HEK293 (cell line): ENCODE measurements around the gene DDR2.

Experiments used
- CTCF ChIA-PET: fragments of 350-600 bp; formaldehyde crosslinking; extraction: SDS; loops from one replicate; lab custom pipeline; 2021; ENCODE audit warnings: antibody characterized with exemption; lab: Yijun Ruan, JAX
- POLR2A ChIA-PET: fragments of 300-600 bp; formaldehyde crosslinking; extraction: SDS; loops from one replicate; lab custom pipeline; 2020; ENCODE audit warnings: antibody characterized with exemption, inconsistent platforms; lab: Yijun Ruan, JAX
- H3K27ac ChIP-seq: fragments of 200-500 bp; sonication (Bioruptor generic); 2 replicates; pipeline ENCODE4 v1.5.1; 2014; ENCODE audit warnings: low read depth, low read length, control low read depth, inconsistent platforms; ENCODE audit errors: extremely low read depth
- H3K36me3 ChIP-seq, 2 experiments: fragments of 200-500 bp in 1 of 2; sonication (Bioruptor generic) in 1 of 2; 1 replicate in 1 of 2; 2 replicates in 1 of 2; pipeline ENCODE4 v1.5.1; 2014 to 2017; ENCODE audit warnings: inconsistent platforms in 2 of 2, low read length in 2 of 2; ENCODE audit not compliant: control insufficient read depth in 2 of 2, insufficient read depth in 1 of 2
- H3K4me1 ChIP-seq: fragments of 200-500 bp; sonication (Bioruptor generic); 2 replicates; pipeline ENCODE4 v1.5.1; 2014; ENCODE audit warnings: mild to moderate bottlenecking, low read length, inconsistent platforms; ENCODE audit not compliant: control insufficient read depth, insufficient read depth
- H3K4me3 ChIP-seq: 2 replicates; pipeline ENCODE4 v1.5.1; 2011; ENCODE audit warnings: low read depth, mild to moderate bottlenecking, control low read depth, low read length, moderate library complexity
- H3K9me3 ChIP-seq: fragments of 200-500 bp; sonication (Bioruptor generic); 2 replicates; pipeline ENCODE4 v1.5.1; 2014; ENCODE audit warnings: low read depth, low read length, inconsistent platforms; ENCODE audit not compliant: control insufficient read depth, insufficient read depth
- BCL11B ChIP-seq: fragments of 450-650 bp; formaldehyde crosslinking; IDR thresholded peaks from 2 replicates; pipeline ENCODE4 v1.5.1; 2016; ENCODE audit warnings: low read depth, missing biosample characterization, missing genetic modification characterization
- IKZF3 ChIP-seq: fragments of 450-650 bp; IDR thresholded peaks from 2 replicates; pipeline ENCODE4 v1.5.0; 2018; ENCODE audit warnings: missing biosample characterization, mild to moderate bottlenecking, missing genetic modification characterization, moderate library complexity
- MZF1 ChIP-seq: fragments of 450-650 bp; formaldehyde crosslinking; IDR thresholded peaks from 2 replicates; pipeline ENCODE4 v1.5.1; 2017; ENCODE audit warnings: missing biosample characterization, missing genetic modification characterization, borderline replicate concordance
- SALL2 ChIP-seq: fragments of 450-650 bp; formaldehyde crosslinking; IDR thresholded peaks from 2 replicates; pipeline ENCODE4 v1.5.0; 2017; ENCODE audit warnings: missing biosample characterization, mild to moderate bottlenecking, missing genetic modification characterization, borderline replicate concordance
- SP3 ChIP-seq: fragments of 450-650 bp; formaldehyde crosslinking; IDR thresholded peaks from 2 replicates; pipeline ENCODE4 v1.5.1; 2016; ENCODE audit warnings: missing biosample characterization, missing genetic modification characterization
- SP7 ChIP-seq: fragments of 450-650 bp; formaldehyde crosslinking; IDR thresholded peaks from 2 replicates; pipeline ENCODE4 v1.5.1; 2016; ENCODE audit warnings: missing biosample characterization, missing genetic modification characterization
- ZBTB1 ChIP-seq: fragments of 450-650 bp; formaldehyde crosslinking; IDR thresholded peaks from 2 replicates; pipeline ENCODE4 v1.5.1; 2016; ENCODE audit warnings: missing biosample characterization, missing genetic modification characterization
- ZBTB10 ChIP-seq: fragments of 450-650 bp; formaldehyde crosslinking; IDR thresholded peaks from 2 replicates; pipeline ENCODE4 v1.5.1; 2016; ENCODE audit warnings: missing biosample characterization, missing genetic modification characterization
- ZBTB6 ChIP-seq: fragments of 450-650 bp; formaldehyde crosslinking; IDR thresholded peaks from 2 replicates; pipeline ENCODE4 v1.5.1; 2017; ENCODE audit warnings: missing biosample characterization, missing genetic modification characterization
- ZIC2 ChIP-seq: fragments of 450-650 bp; formaldehyde crosslinking; IDR thresholded peaks from 2 replicates; pipeline ENCODE4 v1.5.1; 2016; ENCODE audit warnings: missing biosample characterization, missing genetic modification characterization
- ZNF148 ChIP-seq: fragments of 450-650 bp; formaldehyde crosslinking; IDR thresholded peaks from 2 replicates; pipeline ENCODE4 v1.5.0; 2017; ENCODE audit warnings: missing biosample characterization, missing genetic modification characterization, borderline replicate concordance
- ZNF214 ChIP-seq: fragments of 450-650 bp; formaldehyde crosslinking; IDR thresholded peaks from 2 replicates; pipeline ENCODE4 v1.5.1; 2017; ENCODE audit warnings: missing biosample characterization, mild to moderate bottlenecking, missing genetic modification characterization, borderline replicate concordance
- ZNF239 ChIP-seq: fragments of 450-650 bp; formaldehyde crosslinking; IDR thresholded peaks from 2 replicates; pipeline ENCODE4 v1.5.1; 2016; ENCODE audit warnings: missing biosample characterization, missing genetic modification characterization
- ZNF24 ChIP-seq: fragments of 450-650 bp; formaldehyde crosslinking; IDR thresholded peaks from 2 replicates; pipeline ENCODE4 v1.5.1; 2016; ENCODE audit warnings: missing biosample characterization, missing genetic modification characterization
- ZNF423 ChIP-seq: fragments of 450-650 bp; formaldehyde crosslinking; IDR thresholded peaks from 2 replicates; pipeline ENCODE4 v1.5.1; 2016; ENCODE audit warnings: missing biosample characterization, missing genetic modification characterization
- ZNF560 ChIP-seq: fragments of 450-650 bp; formaldehyde crosslinking; IDR thresholded peaks from 2 replicates; pipeline ENCODE4 v1.5.1; 2017; ENCODE audit warnings: missing biosample characterization, missing genetic modification characterization, borderline replicate concordance
- ZNF624 ChIP-seq: fragments of 450-650 bp; formaldehyde crosslinking; IDR thresholded peaks from 2 replicates; pipeline ENCODE4 v1.5.1; 2017; ENCODE audit warnings: missing biosample characterization, missing genetic modification characterization
- ZNF777 ChIP-seq: fragments of 450-650 bp; formaldehyde crosslinking; IDR thresholded peaks from 2 replicates; pipeline ENCODE4 v1.5.1; 2017; ENCODE audit warnings: missing biosample characterization, missing genetic modification characterization, borderline replicate concordance
- ZNF837 ChIP-seq: fragments of 450-650 bp; formaldehyde crosslinking; IDR thresholded peaks from 2 replicates; pipeline ENCODE4 v1.5.1; 2016; ENCODE audit warnings: missing biosample characterization, missing genetic modification characterization
- ZXDB ChIP-seq: fragments of 450-650 bp; formaldehyde crosslinking; IDR thresholded peaks from 2 replicates; pipeline ENCODE4 v1.5.1; 2016; ENCODE audit warnings: missing biosample characterization, missing genetic modification characterization

Gene DDR2

GRCh38 chr1:162706003-162706402, 73.7 kb downstream of the DDR2 start (continued):
- no peak for TF ChIP-seq ZNF777 (tag by site-specific recombination)
- no peak for TF ChIP-seq ZNF214 (tag by site-specific recombination)
- no peak for TF ChIP-seq SP3 (tag by site-specific recombination)
- no peak for TF ChIP-seq MZF1 (tag by site-specific recombination)
- TF ChIP-seq ZNF148 (tag by site-specific recombination) = no peak
- TF ChIP-seq ZBTB6 = no peak
- TF ChIP-seq BCL11B = no peak
- TF ChIP-seq SP7 = no peak
- TF ChIP-seq ZNF624 (tag by site-specific recombination) = no peak

GRCh38 chr1:162706606-162707005, 74.3 kb downstream of the DDR2 start:
- TF ChIP-seq ZXDB (tag by site-specific recombination) = no peak
- TF ChIP-seq ZNF239 (tag by site-specific recombination) = no peak
- no peak for TF ChIP-seq ZNF423 (tag by site-specific recombination)
- no peak for TF ChIP-seq ZBTB10 (tag by site-specific recombination)
- TF ChIP-seq ZNF214 (tag by site-specific recombination) = no peak
- no peak for TF ChIP-seq ZBTB1 (tag by site-specific recombination)
- TF ChIP-seq ZNF560 (tag by site-specific recombination) = no peak
- no peak for TF ChIP-seq ZNF24 (tag by site-specific recombination)
- no peak for TF ChIP-seq SALL2
- TF ChIP-seq ZNF837 (tag by site-specific recombination) = no peak
- no peak for TF ChIP-seq IKZF3 (tag by site-specific recombination)
- TF ChIP-seq BCL11B = no peak
- no peak for TF ChIP-seq ZIC2 (tag by site-specific recombination)
- CTCF ChIA-PET = no interaction called here
- H3K27ac ChIP-seq = no peak overlapping the region

More at GRCh38 chr1:162706606-162707005, 74.3 kb downstream of the DDR2 start:
- H3K9me3 ChIP-seq = no peaks in the 10 kb centered on the region
- no peaks in the 10 kb centered on the region for H3K4me1 ChIP-seq
- H3K36me3 ChIP-seq = no peaks in the 10 kb centered on the region
- no peak overlapping the region for H3K4me3 ChIP-seq
- POLR2A ChIA-PET = no interaction called here
